ENCODE data around the gene GFI1.

GRCh38 chr1:92447976-92448375 lies 38.7 kb downstream of the GFI1 start:
- TF ChIP-seq EP300 (IDR thresholded peaks at IDR 0.05) (no peak), CTCF (IDR thresholded peaks at IDR 0.05) (no peak), POLR2A (IDR thresholded peaks at IDR 0.05) (no peak)

All from sigmoid colon (tissue), 4 donors.